Smooth muscle cell (in vitro differentiated cells): ENCODE results near the gene NFATC4. TPM values are rescaled to one million over a fixed set of nuclear protein-coding genes. Genes with fewer than 3 reads are reported as not detected.

Experiments
- DNase-seq: peaks from one replicate; lab custom pipeline; 2025; ENCODE audit not compliant: unreplicated experiment; lab: John Stamatoyannopoulos, UW
- H2AFZ ChIP-seq: fragments of 200-600 bp; sonication (generic); 2 replicates; pipeline ENCODE4 v1.6.0; 2016; ENCODE audit warnings: antibody characterized with exemption, low read depth, mild to moderate bottlenecking
- H3F3A ChIP-seq: fragments of 200-600 bp; sonication (generic); 2 replicates; pipeline ENCODE4 v1.6.0; 2017; ENCODE audit warnings: antibody characterized with exemption, low read depth
- H3K27ac ChIP-seq: fragments of 200-600 bp; sonication (generic); 2 replicates; pipeline ENCODE4 v1.5.1; 2016; ENCODE audit warnings: low read depth, mild to moderate bottlenecking
- H3K27me3 ChIP-seq: fragments of 200-600 bp; sonication (generic); 2 replicates; pipeline ENCODE4 v1.6.1; 2016; ENCODE audit warnings: low read depth, mild to moderate bottlenecking
- H3K36me3 ChIP-seq: fragments of 200-600 bp; sonication (generic); 2 replicates; pipeline ENCODE4 v1.5.1; 2016; ENCODE audit warnings: low read depth
- H3K4me1 ChIP-seq: fragments of 200-600 bp; sonication (generic); 2 replicates; pipeline ENCODE4 v1.5.1; 2016; ENCODE audit warnings: low read depth
- H3K4me2 ChIP-seq: fragments of 200-600 bp; sonication (generic); 2 replicates; pipeline ENCODE4 v1.6.0; 2016; ENCODE audit warnings: mild to moderate bottlenecking
- H3K4me3 ChIP-seq: fragments of 200-600 bp; sonication (generic); 2 replicates; pipeline ENCODE4 v1.5.1; 2016; ENCODE audit warnings: mild to moderate bottlenecking
- H3K79me2 ChIP-seq: fragments of 200-600 bp; sonication (generic); 2 replicates; pipeline ENCODE4 v1.6.0; 2016; ENCODE audit warnings: low read depth, mild to moderate bottlenecking
- H3K9ac ChIP-seq: fragments of 200-600 bp; sonication (generic); 2 replicates; pipeline ENCODE4 v1.6.0; 2016; ENCODE audit warnings: low read depth
- H3K9me3 ChIP-seq: fragments of 200-600 bp; sonication (generic); replicated peaks from 2 replicates; pipeline ENCODE4 v1.5.1; 2016; ENCODE audit warnings: low read depth
- H4K20me1 ChIP-seq: fragments of 200-600 bp; sonication (generic); 2 replicates; pipeline ENCODE4 v1.6.0; 2016; ENCODE audit warnings: low read depth
- CTCF ChIP-seq: fragments of 200-600 bp; sonication (generic); IDR thresholded peaks from 2 replicates; pipeline ENCODE4 v1.5.1; 2017; ENCODE audit warnings: borderline replicate concordance, mild to moderate bottlenecking, antibody characterized with exemption; ENCODE audit not compliant: insufficient read depth, poor library complexity, severe bottlenecking
- whole genome bisulfite sequencing: methylation state at CpG from one replicate; pipeline ENCODE4 v1.1.7; 2016; ENCODE audit warnings: low lambda C conversion rate; 5-methylcytosine and 5-hydroxymethylcytosine counted together
- polyA plus RNA-seq: library from polyadenylated mRNA; unstranded; fragments of >200 nt; fragmentation: Nextera tagmentation; extraction: Ambion mirVana; gene quantifications from 2 replicates; pipeline ENCODE4 v1.2.1, GENCODE V29; 2016
- total RNA-seq: library from RNA; depleted of rRNA; stranded (reverse); fragments of >200 nt; gene quantifications from 2 replicates; pipeline ENCODE4 v1.2.3, GENCODE V29; 2014

Gene NFATC4
- total and polyA plus RNA-seq, 2 experiments from 2014 or later, result 44.6 to 84.7 TPM

GRCh38 chr14:24360281-24360680, 7.7 kb upstream of the NFATC4 start:
- Histone ChIP-seq H3K36me3 (no peaks in the 10 kb centered on the region), H2AFZ (no peak overlapping the region), H3F3A (peaks cover 6% of the 10 kb centered on the region), H3K79me2 (no peaks in the 10 kb centered on the region), H3K4me1 (peaks cover under 1% of the 10 kb centered on the region), H3K9me3 (no peaks in the 10 kb centered on the region), H3K27ac (no peak overlapping the region), H3K27me3 (no peaks in the 10 kb centered on the region), H3K4me3 (no peak overlapping the region), H4K20me1 (no peaks in the 10 kb centered on the region), H3K9ac (no peak overlapping the region), H3K4me2 (no peak overlapping the region)
- WGBS, result 90% methylated on average over 3 of the region's 3 CpGs
- no peak for DNase-seq
- TF ChIP-seq CTCF, result no peak

- Histone ChIP-seq H3K27me3 (no peaks in the 10 kb centered on the region), H3K4me1 (peaks cover 8% of the 10 kb centered on the region), H3K9me3 (no peaks in the 10 kb centered on the region), H3F3A (peaks cover 8% of the 10 kb centered on the region), H4K20me1 (no peaks in the 10 kb centered on the region), H3K9ac (no peak overlapping the region), H3K4me2 (no peak overlapping the region), H3K27ac (no peak overlapping the region), H3K79me2 (no peaks in the 10 kb centered on the region), H3K36me3 (no peaks in the 10 kb centered on the region), H2AFZ (no peak overlapping the region), H3K4me3 (no peak overlapping the region)
- DNase-seq, result no peak
- TF ChIP-seq CTCF, result no peak
- WGBS, result 75% methylated on average over 2 of the region's 2 CpGs
Measured at GRCh38 chr14:24361326-24361725, 6.7 kb upstream of the NFATC4 start.

GRCh38 chr14:24362241-24362960, 5.6 kb upstream of the NFATC4 start:
- Histone ChIP-seq H3K9ac (no peak overlapping the region), H3K4me2 (no peak overlapping the region), H3K36me3 (no peaks in the 10 kb centered on the region), H3K27me3 (no peaks in the 10 kb centered on the region), H3K4me1 (peaks cover 8% of the 10 kb centered on the region), H3K27ac (no peak overlapping the region), H2AFZ (no peak overlapping the region), H3K9me3 (no peaks in the 10 kb centered on the region), H3K4me3 (no peak overlapping the region), H3K79me2 (no peaks in the 10 kb centered on the region), H3F3A (peaks cover 8% of the 10 kb centered on the region), H4K20me1 (no peaks in the 10 kb centered on the region)
- 39% methylated on average over 2 of the region's 2 CpGs for WGBS
- no peak for TF ChIP-seq CTCF
- DNase-seq, result no peak

GRCh38 chr14:24363401-24363800, 4.6 kb upstream of the NFATC4 start:
- no peak for DNase-seq
- peaks cover 8% of the 10 kb centered on the region for H3K4me1 ChIP-seq
- H3K9ac ChIP-seq, result no peak overlapping the region
- H3K79me2 ChIP-seq, result no peaks in the 10 kb centered on the region
- H3F3A ChIP-seq, result peaks cover 11% of the 10 kb centered on the region
- no peak overlapping the region for H3K27ac ChIP-seq
- no peak for TF ChIP-seq CTCF
- H3K9me3 ChIP-seq, result no peaks in the 10 kb centered on the region
- WGBS, result 84% methylated on average over 5 of the region's 5 CpGs
- H2AFZ ChIP-seq, result no peak overlapping the region
- no peaks in the 10 kb centered on the region for H3K27me3 ChIP-seq
- H3K4me3 ChIP-seq, result no peak overlapping the region
- no peaks in the 10 kb centered on the region for H4K20me1 ChIP-seq
- no peaks in the 10 kb centered on the region for H3K36me3 ChIP-seq
- no peak overlapping the region for H3K4me2 ChIP-seq
